GM19025 (cell line): ENCODE data around the gene NXF2B.
"Not testable (repeated sequence)": the region's sequence is repeated elsewhere in the genome, so short reads cannot be mapped to it uniquely, and the experiment has no call there.

Experiments used
- ATAC-seq: cut with Tn5 transposase; IDR thresholded peaks from one replicate; pipeline ENCODE4 v1.9.1; 2021; ENCODE audit warnings: mild to moderate bottlenecking, low read depth, moderate library complexity; ENCODE audit not compliant: unreplicated experiment

The NXF2B gene, protein sequence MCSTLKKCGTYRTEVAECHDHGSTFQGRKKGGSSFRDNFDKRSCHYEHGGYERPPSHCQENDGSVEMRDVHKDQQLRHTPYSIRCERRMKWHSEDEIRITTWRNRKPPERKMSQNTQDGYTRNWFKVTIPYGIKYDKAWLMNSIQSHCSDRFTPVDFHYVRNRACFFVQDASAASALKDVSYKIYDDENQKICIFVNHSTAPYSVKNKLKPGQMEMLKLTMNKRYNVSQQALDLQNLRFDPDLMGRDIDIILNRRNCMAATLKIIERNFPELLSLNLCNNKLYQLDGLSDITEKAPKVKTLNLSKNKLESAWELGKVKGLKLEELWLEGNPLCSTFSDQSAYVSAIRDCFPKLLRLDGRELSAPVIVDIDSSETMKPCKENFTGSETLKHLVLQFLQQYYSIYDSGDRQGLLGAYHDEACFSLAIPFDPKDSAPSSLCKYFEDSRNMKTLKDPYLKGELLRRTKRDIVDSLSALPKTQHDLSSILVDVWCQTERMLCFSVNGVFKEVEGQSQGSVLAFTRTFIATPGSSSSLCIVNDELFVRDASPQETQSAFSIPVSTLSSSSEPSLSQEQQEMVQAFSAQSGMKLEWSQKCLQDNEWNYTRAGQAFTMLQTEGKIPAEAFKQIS

DNA sequence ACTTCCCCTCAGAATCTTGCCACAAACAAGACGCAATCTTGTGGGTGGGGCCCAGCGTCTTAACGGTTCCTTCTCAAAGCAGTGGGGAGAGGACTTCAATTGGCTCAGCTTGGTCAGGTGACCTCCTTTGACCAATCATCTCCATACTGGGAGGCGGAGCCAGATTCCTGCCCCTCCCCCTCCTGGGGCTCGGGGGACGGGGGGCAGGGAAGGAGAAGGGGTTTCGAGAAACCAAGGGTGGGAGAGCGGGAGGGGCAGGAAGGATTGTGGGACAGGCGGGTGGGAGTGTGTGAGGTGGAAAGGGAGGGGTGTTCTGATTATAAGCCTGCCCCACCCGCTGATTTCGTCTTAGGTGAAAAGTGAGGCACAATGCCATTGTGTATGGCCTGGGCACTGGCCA, at the start of gene NXF2B:
TSS of gene NXF2B (minus strand) at position 101 of the 400 bp plus-strand sequence. CDS start 59,972 bp downstream, outside the sequence.
- not testable (repeated sequence) for ATAC-seq

DNA sequence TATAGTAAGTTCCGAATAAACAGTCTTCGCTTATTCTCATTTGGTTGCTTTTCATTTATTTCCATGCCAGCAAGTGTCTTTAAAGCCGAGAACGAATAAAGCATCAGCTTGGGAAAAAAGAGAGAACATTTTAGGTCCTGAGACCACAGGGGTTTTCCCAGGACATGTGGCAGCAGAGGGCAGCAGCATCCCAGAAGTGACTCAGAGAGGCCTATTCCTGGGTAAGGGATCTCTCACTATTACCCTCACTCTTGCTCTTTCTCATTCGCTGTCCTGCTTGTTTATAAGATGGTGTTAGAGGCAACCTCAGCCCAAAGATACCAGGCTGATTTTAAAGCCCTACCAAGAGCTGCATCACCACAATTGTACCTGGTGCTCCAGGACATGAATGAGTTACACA, 39.0 kb upstream of the NXF2B start:
- ATAC-seq: not testable (repeated sequence)

DNA sequence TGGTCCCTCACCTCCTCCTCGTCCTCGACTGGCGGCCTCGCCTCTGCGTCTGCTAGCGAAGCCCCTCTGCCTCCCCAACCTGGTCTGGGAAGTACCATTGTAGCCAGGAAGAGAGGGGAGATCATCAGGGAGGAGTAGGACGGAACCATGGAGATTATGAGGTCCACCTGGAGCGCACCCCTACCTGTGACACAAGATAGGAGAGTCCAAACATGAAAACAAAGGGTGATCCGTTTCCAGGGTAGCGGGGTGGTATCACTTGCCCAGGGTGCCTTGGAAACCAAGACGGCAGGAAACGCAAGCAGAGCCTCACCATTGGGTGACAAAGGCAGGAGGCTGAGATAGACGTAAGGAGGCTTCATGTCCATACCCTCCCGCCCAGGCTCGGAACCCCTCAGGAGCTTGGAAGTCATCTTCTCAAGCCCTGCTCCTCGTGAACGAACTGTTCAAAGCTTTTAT, 32.0 kb upstream of the NXF2B start, which contains the start of gene TCP11X2:
TSS of gene TCP11X2 (minus strand) at position 51 of the 459 bp plus-strand sequence.
- not testable (repeated sequence) for ATAC-seq

DNA sequence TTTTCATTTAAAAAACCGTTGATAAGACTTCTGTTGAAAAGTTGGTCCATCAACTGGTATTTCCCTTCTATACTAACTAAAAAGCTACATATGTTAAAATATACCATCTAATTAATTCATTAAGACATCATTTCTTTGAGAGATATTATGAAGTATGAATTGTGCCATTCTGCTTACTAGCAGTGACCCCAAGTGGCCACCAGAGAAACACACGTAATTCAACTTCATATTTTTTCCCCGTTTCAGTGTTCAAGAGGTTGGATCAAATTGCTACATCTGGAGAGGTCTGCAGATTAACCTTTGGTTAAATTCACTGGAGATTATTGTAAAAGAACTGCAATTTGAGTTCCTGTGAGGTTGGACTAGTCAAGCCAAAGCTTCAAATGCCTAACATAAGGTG, 30.4 kb upstream of the NXF2B start:
- ATAC-seq: not testable (repeated sequence)

DNA sequence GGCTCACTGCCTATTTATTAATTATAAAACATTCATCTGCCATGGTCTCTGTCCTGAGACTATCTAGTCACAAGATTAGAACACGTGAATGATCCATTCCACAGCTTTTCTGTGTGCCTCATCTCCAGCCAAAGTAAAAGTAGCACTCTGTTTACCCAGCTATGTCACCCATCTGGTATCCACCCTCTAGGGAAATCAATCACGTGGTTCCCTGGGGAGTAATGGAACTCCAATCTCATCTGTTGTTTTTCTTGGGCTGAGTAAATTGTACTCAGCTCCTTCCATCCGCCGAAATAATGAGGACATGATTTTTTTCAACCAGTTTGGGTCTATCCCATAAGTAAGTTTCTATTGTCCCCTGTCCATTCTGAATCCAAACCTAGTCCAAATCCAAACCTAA, 18.8 kb upstream of the NXF2B start:
- not testable (repeated sequence) for ATAC-seq

DNA sequence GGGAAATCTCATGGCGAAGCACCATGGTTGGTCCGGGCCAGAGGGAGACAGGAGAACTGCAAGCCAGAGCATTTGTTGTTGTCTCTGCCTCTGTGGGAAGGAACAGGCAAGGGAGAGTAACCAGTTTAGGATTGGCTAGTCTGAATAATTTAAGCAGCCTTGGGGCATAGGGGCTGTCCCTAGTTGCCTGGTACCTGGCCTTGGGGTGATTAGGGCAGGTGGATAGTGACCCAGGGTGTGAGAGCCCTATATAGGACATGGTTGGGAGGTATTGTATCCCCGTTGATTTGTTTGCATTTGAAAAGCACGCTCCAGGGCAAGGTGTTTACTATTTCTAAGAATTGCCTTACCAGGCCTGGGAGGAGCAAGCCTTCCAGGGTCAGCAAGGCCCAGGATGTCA, 25.3 kb downstream of the NXF2B start:
- not testable (repeated sequence) for ATAC-seq

DNA sequence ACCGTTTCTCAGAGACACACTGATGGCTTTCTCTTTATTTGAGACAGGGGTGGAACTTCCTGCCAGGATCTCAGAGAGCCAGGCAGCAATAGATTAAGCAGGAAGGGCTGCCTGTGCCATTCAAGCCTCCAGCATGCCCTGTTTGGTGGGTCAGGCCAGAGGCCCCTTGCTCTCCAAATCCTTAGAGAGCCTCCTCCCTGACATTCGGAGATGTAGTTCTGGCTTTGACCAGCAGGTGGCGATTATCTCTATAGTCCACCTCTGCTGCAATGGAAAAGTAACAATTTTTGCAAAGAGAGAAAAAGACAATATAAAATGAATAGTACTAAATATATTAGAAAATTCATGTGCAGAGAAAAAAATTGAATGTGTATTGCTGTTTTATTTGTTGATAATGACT, 93.9 kb downstream of the NXF2B start:
- no peak for ATAC-seq

DNA sequence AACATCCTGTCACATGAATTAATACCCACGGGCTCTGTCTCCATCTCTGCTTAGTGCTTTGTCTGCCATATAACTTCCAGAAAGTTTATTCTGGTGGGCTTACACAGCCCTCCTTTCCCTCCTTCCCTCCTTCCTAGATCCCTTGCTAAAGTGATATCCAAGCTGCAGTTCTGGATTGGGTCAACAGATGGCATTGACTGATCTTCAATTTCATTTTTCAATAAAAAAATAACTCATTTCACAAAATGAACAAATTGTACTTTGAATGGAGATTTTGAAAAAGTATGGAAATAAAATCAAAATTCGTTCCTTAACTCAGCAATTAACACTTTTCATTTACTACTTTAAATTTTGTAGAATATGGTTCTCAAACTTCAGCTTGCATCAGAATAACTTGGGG, 97.9 kb downstream of the NXF2B start:
- no peak for ATAC-seq

DNA sequence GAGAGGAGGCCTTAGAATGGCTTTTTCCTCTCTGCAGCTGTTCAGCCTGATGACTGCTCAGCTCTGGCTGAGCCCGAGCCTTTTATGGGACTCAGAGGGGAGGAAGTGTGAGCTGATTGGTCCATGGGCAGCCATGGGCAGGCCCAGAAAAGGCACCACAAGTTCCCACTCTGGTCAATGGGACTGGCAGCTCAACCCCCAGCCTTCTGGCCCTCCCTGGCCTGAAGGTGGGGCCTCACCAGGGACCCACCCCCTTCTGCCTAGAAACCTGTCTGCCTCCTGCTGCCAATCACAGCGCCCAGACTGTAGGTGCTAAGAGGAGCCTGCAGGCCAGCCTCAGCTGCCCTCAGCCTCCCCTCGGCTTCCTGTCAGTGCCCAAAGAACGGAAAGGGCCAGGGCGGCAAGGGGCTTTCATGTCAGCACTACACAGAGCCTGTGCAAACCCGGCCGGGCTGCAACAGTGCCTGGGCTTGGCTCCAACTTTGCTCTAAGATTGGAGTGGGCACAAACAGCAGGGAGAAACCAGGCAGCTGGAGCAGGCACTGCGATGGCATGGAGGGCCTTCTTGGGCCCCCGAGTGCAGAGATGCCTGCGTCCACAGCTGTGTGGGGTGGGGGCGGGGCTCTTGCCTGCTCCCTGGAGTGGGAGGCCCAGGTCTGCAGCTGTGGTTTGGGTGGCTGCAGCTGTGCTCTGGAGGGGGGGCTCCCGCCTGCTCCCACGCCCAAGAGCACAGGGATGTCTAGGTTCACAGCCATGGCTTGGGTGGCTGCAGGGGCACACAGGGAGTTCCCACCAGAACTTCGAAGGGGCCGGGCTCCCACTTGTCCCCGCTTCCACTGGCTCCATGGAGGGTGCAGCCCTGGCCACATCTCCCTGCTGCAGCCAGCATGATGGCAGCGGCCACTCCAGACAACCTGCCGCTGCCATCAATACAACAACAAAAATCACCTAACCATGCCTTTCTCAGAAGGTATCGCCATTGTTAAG, 100.2 kb downstream of the NXF2B start:
- no peak for ATAC-seq

DNA sequence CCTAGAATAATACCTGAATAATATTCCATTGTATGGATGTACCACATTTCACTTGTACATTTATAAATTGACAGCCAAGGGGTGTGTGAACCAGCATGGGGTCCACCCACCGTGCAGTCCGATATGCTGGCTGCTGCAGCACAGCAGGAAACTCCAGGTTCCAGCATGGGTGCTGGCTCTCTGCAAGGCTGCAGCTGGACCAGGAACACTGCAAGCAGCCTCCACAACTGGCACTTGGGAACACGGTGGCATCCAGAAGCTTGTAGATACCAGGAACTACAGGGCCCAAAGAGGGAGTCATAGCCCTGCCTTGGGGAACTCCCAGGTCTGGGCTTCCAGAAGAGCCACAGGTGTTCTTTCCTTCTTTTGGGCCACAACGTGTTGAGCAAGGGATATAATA, 101.6 kb downstream of the NXF2B start:
- ATAC-seq: no peak
